Keratinocyte (primary cell): Measurements from ENCODE around the gene CAPNS2.

Experiments used
- CTCF ChIP-seq, 3 experiments: IDR thresholded peaks in 1 of 3; conservative IDR thresholded peaks in 1 of 3; optimal IDR thresholded peaks in 1 of 3; 2 replicates in 2 of 3; 3 replicates in 1 of 3; pipeline versions ENCODE3 to v1.5.1; 2011; ENCODE audit warnings: low read length in 3 of 3, mild to moderate bottlenecking in 3 of 3, moderate library complexity in 2 of 3, control low read depth in 1 of 3, inconsistent platforms in 1 of 3; ENCODE audit not compliant: insufficient read depth in 2 of 3; ENCODE audit errors: extremely low read depth in 1 of 3
- EZH2 ChIP-seq: IDR thresholded peaks from one replicate; pipeline ENCODE4 v1.6.1; 2012; ENCODE audit warnings: inconsistent platforms, mild to moderate bottlenecking, low read length, moderate library complexity

DNA sequence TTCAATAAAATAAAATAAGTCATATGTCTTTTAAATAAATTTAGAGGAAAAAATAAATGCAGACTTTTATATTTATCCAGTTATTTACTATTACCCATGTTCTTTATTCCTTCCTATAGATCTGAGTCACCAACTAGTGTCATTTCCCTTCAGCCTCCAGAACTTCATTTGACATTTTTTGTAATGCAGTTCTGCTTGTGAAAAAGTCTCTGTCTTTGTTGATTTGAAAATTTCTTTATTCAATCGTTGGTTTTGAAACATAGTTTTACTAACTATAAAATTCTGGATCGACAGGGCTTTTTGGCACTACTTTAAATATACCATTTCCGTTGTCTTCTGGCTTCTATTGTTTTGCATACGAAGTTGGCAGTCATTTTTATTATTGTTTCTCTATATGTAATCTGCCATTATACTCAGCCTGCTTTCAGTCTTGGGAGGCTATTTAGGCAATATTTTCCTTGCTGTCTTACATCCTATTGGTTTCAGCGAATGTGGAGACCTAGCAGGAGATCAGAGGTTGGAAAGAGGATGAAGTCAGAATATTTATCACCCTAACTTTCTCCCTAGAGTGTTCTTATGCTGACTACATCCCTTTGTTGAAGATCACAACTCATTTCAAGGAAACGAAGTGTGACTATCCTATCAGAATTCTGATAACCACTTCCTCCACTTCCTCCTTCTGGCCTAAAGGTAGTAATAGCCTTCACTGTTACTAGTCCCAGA is 47.3 kb downstream of the CAPNS2 start:
- no peak for TF ChIP-seq CTCF (optimal IDR thresholded peaks at IDR 0.05 in 1 of 3, IDR thresholded peaks at IDR 0.05 in 1 of 3, conservative IDR thresholded peaks at IDR 0.05 in 1 of 3; ENCODE audit: extremely low read depth in 1 of 3, insufficient read depth in 2 of 3, low read length in 3 of 3)
- TF ChIP-seq EZH2 = no peak
